ENCODE data around the gene MZF1.
"Not testable (repeated sequence)": the region's sequence is repeated elsewhere in the genome, so short reads cannot be mapped to it uniquely, and the experiment has no call there.

The MZF1 gene

DNA sequence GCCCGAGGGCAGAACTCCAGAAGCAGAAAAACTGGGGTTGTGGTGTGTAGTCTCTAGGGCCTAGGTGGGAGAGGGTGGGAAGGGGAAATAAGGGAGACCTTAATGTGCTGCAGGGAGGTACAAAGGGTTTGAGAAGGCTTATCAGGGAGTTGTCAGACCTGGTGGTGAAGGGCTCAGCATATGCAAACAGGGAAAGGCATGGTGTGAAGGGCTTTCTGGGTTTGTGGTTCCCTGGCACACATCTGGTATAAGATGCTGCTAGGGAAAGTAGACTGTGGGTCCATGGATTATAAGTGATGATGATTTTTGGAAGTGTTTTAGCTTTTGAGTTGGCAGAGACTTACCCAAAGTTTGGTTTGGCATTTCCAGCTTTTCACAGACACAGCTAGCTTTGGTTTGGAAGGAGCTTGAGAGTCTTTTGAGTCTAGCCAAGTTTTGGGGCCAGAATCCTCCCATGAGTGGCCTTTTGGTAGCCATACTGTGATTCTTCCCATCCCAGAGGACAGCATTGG is 27.1 kb downstream of the MZF1 start:
- DNase-seq (ENCODE audit: insufficient read length, low spot score), result no peak
- TF ChIP-seq POLR2A (IDR thresholded peaks at IDR 0.05; ENCODE audit: low read depth, low read length), result no peak
- FAIRE-seq, result no peak

DNA sequence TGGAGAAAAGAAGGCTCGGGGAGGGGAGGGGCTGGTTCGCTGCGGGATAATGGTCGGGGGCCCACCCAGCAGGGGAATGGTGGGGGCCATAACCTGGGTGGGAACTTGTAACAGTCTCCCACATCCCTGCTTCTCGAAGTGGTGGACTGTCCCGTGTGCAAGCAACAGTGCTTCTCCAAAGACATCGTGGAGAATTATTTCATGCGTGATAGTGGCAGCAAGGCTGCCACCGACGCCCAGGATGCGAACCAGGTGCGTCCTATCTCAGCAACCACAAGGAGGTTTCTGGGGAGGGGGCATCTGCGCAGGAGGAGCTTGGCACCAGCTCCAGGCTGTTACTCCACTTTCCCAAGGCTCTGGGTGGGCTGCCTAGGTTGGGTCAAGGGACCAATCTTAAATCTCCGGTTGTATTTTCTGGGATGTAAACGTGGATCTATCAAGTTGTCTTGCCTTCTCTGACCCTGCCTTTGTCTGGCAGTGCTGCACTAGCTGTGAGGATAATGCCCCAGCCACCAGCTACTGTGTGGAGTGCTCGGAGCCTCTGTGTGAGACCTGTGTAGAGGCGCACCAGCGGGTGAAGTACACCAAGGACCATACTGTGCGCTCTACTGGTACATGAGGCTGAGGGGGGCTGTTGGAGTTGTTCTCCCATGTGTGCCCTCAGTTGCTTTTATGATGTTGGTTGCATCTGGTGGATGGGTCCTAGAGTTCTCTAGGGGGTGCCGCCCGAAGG is 27.7 kb downstream of the MZF1 start:
- no peak for TF ChIP-seq POLR2A (IDR thresholded peaks at IDR 0.05; ENCODE audit: low read depth, low read length)
- DNase-seq (ENCODE audit: insufficient read length, low spot score) (no peak), FAIRE-seq (no peak)

DNA sequence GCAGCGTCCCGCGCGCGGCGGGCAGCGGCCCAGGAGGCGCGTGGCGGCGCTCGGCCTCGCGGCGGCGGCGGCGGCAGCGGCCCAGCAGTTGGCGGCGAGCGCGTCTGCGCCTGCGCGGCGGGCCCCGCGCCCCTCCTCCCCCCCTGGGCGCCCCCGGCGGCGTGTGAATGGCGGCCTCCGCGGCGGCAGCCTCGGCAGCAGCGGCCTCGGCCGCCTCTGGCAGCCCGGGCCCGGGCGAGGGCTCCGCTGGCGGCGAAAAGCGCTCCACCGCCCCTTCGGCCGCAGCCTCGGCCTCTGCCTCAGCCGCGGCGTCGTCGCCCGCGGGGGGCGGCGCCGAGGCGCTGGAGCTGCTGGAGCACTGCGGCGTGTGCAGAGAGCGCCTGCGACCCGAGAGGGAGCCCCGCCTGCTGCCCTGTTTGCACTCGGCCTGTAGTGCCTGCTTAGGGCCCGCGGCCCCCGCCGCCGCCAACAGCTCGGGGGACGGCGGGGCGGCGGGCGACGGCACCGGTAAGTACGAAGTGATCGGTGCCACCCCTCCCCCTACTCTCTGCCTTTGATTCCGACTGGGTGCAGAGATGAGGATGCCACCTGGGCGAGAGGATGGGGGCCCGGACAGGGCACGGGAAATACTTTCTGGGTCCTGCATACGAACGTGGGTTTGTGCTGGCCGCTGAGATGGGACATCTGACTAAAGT is 28.4 kb downstream of the MZF1 start:
- FAIRE-seq, result no peak
- DNase-seq (ENCODE audit: insufficient read length, low spot score), result no peak
- TF ChIP-seq POLR2A (IDR thresholded peaks at IDR 0.05; ENCODE audit: low read depth, low read length), result no peak

DNA sequence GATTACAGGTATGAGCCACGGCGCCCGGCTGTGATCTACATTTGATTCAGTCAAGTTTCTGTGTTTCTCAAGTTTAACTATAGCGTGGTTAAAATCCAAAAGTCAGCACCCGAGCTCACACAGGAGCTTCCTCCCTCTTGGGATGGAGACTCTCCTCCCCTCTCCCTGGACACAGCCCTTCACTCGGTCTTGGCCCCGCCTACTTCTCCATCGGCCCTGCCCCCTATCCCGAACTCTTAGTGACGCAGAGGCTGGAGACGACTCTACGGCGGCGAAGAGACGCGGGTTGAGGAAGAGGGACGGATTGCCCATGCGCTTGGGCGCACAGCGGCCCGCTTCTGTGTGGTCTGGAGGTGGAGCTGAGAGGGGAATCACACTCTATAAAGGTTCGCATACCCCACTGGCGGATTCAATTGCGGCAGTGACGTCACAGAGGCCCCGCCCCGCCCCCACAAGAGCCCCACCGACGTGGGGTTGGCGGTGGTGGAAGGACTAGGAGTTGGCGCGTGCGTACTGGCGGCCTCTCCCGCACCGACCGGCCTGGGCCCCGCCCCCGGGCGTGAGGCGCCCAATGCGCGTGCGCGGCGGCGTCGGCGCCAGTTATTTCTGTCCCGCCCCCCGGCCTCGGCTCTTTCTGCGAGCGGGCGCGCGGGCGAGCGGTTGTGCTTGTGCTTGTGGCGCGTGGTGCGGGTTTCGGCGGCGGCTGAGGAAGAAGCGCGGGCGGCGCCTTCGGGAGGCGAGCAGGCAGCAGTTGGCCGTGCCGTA is 29.1 kb downstream of the MZF1 start, which contains the start of gene TRIM28:
Gene TRIM28, plus strand, starts transcription at position 239 of the 765 bp plus-strand sequence. CDS start 694 bp downstream, outside the sequence.
- DNase-seq (ENCODE audit: insufficient read length, low spot score) (peak; percentile 100), FAIRE-seq (no peak)
- peak; percentile 99 for TF ChIP-seq POLR2A (IDR thresholded peaks at IDR 0.05; ENCODE audit: low read depth, low read length)

DNA sequence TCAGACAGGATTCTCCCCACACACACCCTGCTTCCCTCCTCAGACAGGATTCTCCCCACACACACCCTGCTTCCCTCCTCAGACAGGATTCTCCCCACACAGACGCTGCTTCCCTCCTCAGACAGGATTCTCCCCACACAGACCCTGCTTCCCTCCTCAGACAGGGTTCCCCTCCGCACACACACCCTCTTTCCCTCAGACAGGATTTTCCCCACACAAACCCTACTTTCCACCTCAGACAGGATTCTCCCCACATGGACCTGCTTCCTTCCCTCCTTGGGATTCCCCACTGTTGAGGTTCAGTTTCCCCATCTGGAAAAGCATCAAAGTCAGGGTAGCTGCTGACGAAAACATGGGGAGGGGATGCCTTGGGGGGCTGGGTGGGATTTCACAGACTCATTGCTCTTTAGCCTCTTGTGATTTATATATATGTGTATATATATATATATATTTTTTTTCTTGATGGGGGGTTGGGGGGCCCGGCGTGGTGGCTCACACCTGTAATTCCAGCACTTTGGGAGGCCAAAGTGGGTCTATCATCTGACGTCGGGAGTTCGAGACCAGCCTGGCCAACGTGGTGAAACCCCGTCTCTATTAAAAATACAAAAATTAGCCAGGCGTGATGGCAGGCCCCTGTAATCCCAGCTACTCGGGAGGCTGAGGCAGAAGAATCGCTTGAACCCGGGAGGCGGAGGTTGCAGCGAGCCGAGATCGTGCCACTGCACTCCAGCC is 30.3 kb downstream of the MZF1 start:
- DNase-seq (ENCODE audit: insufficient read length, low spot score); FAIRE-seq: not testable (repeated sequence)

DNA sequence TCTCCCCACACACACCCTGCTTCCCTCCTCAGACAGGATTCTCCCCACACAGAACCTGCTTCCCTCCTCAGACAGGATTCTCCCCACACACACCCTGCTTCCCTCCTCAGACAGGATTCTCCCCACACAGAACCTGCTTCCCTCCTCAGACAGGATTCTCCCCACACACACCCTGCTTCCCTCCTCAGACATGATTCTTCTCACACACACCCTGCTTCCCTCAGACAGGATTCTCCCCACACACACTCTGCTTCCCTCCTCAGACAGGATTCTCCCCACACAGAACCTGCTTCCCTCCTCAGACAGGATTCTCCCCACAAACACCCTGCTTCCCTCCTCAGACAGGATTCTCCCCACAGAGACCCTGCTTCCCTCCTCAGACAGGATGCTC is 34.0 kb downstream of the MZF1 start:
- not testable (repeated sequence) for FAIRE-seq; DNase-seq (ENCODE audit: insufficient read length, low spot score)

DNA sequence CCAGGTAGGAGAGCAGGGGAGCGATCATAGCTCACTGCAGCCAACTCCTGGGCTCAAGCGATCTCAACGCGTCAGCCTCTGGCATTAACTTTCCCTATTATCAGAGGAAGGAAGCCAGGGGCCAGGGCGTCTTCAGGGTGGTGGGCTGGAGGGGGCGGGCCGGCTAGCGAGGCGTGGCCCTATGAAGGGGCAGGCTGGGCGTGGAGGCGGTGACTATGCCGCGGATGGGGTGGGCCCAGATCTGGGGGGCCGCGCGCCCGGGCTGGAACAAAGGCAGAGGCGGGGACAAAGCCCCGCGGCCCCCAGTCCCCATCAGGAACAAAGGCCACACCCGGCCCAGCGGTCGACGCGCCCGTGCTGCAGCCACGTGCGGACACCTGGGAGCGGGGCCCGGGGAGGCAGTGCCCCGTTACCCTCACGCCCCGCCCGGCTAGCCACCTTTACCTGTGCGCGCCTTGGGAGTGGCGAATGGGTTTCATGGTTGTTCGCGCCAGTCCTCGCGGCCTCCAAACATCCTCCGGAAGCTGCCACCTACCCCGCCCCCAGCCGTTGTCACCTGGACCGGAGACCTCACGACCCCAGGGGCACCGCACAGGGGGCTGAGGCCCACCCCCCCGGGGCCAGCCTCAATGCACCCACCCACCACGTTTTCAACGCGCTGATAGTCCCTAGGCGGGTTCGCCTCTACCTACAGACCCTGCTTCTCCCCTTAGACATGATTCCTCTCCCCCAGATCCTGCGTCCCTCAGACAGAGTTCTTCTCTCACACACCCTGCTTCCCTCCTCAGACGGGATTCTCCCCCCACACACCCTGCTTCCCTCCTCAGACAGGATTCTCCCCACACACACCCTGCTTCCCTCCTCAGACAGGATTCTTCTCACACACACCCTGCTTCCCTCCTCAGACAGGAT is 34.6 kb downstream of the MZF1 start:
- no peak for TF ChIP-seq POLR2A (IDR thresholded peaks at IDR 0.05; ENCODE audit: low read depth, low read length)
- DNase-seq (ENCODE audit: insufficient read length, low spot score) (no peak), FAIRE-seq (no peak)

DNA sequence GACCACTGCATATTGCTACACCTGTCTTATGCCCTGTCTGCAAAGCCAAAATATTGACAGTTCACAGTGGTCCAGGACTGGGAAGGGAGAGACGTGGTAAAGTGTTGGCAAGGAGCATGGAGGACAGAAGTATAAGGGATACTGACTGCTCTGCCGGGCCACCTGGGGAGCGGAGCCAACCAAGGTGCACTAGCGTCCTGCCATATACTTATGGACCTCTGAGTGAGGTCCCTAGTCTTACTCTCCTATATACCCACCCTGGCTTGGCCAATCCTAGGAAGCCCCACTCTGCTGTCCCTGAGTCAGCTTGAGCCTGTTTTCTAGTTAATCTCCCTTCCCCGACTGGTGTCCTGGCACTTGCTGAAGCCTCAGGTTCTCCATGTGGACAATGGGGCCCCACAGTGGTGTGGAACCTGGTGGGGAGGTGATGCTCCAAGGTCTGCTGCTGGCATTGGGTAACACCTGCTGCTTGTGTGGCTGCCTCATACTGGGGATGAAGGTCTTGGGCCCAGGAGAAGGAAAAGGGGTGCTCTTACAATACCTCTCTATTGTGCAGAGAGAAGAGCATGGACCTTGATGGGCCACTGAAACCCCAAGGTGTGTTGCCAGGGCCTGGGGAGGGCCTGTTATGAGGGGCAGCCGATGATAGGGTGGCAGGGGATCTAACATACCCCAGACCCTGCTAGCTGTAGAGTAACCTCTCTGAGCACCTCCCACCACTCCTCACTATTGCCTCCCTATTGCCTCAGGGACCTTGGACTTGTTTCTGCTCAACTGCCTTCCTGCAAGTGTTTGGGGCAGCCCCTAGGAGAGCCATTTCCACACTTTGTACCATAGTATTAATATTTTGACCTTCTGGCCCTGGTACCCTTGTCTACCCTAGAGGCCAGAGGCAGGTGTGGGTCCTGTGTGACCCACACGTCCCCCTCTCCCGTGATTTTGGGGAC is 36.0 kb downstream of the MZF1 start:
- no peak for TF ChIP-seq POLR2A (IDR thresholded peaks at IDR 0.05; ENCODE audit: low read depth, low read length)
- FAIRE-seq (no peak), DNase-seq (ENCODE audit: insufficient read length, low spot score) (no peak)

GRCh38 chr19:58535857-58536256 is 37.3 kb downstream of the MZF1 start:
- FAIRE-seq, result no peak
- TF ChIP-seq POLR2A (IDR thresholded peaks at IDR 0.05; ENCODE audit: low read depth, low read length), result no peak
- DNase-seq (ENCODE audit: insufficient read length, low spot score), result no peak

- no peak for FAIRE-seq
Measured at GRCh38 chr19:58531034-58531840, 41.9 kb downstream of the MZF1 start.

GRCh38 chr19:58529405-58529804 is 43.7 kb downstream of the MZF1 start:
- TF ChIP-seq POLR2A (IDR thresholded peaks at IDR 0.05; ENCODE audit: low read depth, low read length), result no peak
- no peak for DNase-seq (ENCODE audit: insufficient read length, low spot score)
- FAIRE-seq, result no peak

More at GRCh38 chr19:58531034-58531840, 41.9 kb downstream of the MZF1 start:
- no peak for DNase-seq (ENCODE audit: insufficient read length, low spot score)
- no peak for TF ChIP-seq POLR2A (IDR thresholded peaks at IDR 0.05; ENCODE audit: low read depth, low read length)

All from H54 (cell line).